NT2/D1 (cell line): ENCODE measurements around the gene RERE.

Source experiments
- SUZ12 ChIP-seq: IDR thresholded peaks from 2 replicates; pipeline ENCODE4 v1.6.1; 2011; ENCODE audit not compliant: insufficient read length, insufficient read depth; ENCODE audit errors: extremely low read depth
- YY1 ChIP-seq: IDR thresholded peaks from 2 replicates; pipeline ENCODE4 v1.6.1; 2011; ENCODE audit not compliant: insufficient read length, insufficient read depth

DNA sequence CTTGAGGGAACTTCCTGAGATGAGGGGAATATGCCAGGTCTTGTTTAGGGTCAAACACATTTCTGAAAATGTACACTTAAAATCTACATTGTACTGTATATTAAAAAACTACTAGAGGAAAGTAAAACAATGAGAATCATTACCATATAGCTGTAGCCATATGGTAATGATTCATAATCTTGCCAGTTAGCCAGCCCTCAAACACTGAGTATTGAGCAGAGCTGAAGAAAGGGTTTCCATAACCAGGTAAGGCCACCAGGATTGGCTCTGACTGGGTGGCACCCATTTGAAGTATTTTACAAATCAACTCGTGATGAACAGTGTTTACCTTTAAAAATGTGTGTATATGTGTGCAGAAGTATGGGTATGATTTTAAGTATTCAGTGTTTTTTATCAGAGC lies 272.8 kb downstream of the RERE start:
- TF ChIP-seq YY1 (no peak), SUZ12 (no peak)
